Upper lobe of left lung (tissue), 4 donors: ENCODE measurements around the gene KDM1A.

Experiments
- CTCF ChIP-seq, 6 experiments: fragments of 450-650 bp in 4 of 6; fragments of 200-600 bp in 2 of 6; sonication (generic) in 2 of 6; IDR thresholded peaks; one replicate each; pipeline ENCODE4 v1.5.1; 2016 to 2019; ENCODE audit warnings: antibody characterized with exemption in 6 of 6
- POLR2AphosphoS5 ChIP-seq, 2 donors: sonication (generic); formaldehyde crosslinking; IDR thresholded peaks; one replicate each; pipeline ENCODE4 v1.5.1; 2017; ENCODE audit warnings: antibody characterized with exemption in 2 of 2

- TF ChIP-seq CTCF (IDR thresholded peaks at IDR 0.05): no peak
- TF ChIP-seq POLR2AphosphoS5 (IDR thresholded peaks at IDR 0.05): no peak
Observed at GRCh38 chr1:23085696-23086095, 66.4 kb downstream of the KDM1A start.
